COR-L47 (cell line): ENCODE data around the gene CTNNA1.
A peak's percentile ranks its signal among the peaks of the same experiment; 100 is the strongest.
"Not testable (repeated sequence)": the region's sequence is repeated elsewhere in the genome, so short reads cannot be mapped to it uniquely, and the experiment has no call there.

Experiments used
- DNase-seq: peaks from one replicate; lab custom pipeline; 2025; lab: John Stamatoyannopoulos, UW

Gene CTNNA1

GRCh38 chr5:138757061-138757776, 4.0 kb downstream of the CTNNA1 start:
- DNase-seq = no peak

GRCh38 chr5:138760448-138761110, 7.4 kb downstream of the CTNNA1 start:
- no peak for DNase-seq

GRCh38 chr5:138761115-138761514, 7.9 kb downstream of the CTNNA1 start:
- not testable (repeated sequence) for DNase-seq

- DNase-seq = not testable (repeated sequence)
Observed at GRCh38 chr5:138761670-138762069, 8.4 kb downstream of the CTNNA1 start.

- DNase-seq = no peak
Observed at GRCh38 chr5:138762110-138762509, 8.9 kb downstream of the CTNNA1 start.

- no peak for DNase-seq
Observed at GRCh38 chr5:138763037-138763778, 10.0 kb downstream of the CTNNA1 start.

GRCh38 chr5:138770291-138770690, 17.1 kb downstream of the CTNNA1 start:
- no peak for DNase-seq

- peak; percentile 3 for DNase-seq
Observed at GRCh38 chr5:138770977-138771376, 17.8 kb downstream of the CTNNA1 start.

GRCh38 chr5:138772986-138773594, 19.9 kb downstream of the CTNNA1 start:
- no peak for DNase-seq

- not testable (repeated sequence) for DNase-seq
Observed at GRCh38 chr5:138773624-138774023, 20.4 kb downstream of the CTNNA1 start.

- DNase-seq = no peak
Observed at GRCh38 chr5:138775034-138775433, 21.8 kb downstream of the CTNNA1 start.

- DNase-seq = no peak
Observed at GRCh38 chr5:138778234-138778633, 25.0 kb downstream of the CTNNA1 start.

GRCh38 chr5:138783976-138784375, 30.8 kb downstream of the CTNNA1 start:
- DNase-seq = no peak

GRCh38 chr5:138784590-138784989, 31.4 kb downstream of the CTNNA1 start:
- DNase-seq = no peak

GRCh38 chr5:138789771-138790242, 36.6 kb downstream of the CTNNA1 start:
- DNase-seq = peak; percentile 4

GRCh38 chr5:138790684-138791083, 37.5 kb downstream of the CTNNA1 start:
- no peak for DNase-seq

GRCh38 chr5:138792195-138792790, 39.1 kb downstream of the CTNNA1 start:
- DNase-seq = no peak

GRCh38 chr5:138793575-138793974, 40.4 kb downstream of the CTNNA1 start:
- no peak for DNase-seq

- no peak for DNase-seq
Observed at GRCh38 chr5:138803285-138803684, 50.1 kb downstream of the CTNNA1 start.

- DNase-seq = no peak
Observed at GRCh38 chr5:138803935-138804334, 50.7 kb downstream of the CTNNA1 start.

GRCh38 chr5:138805096-138805495, 51.9 kb downstream of the CTNNA1 start:
- DNase-seq = no peak

- DNase-seq = no peak
Observed at GRCh38 chr5:138807182-138807581, 54.0 kb downstream of the CTNNA1 start.
